ENCODE results near the gene HOXA4. TPM values are rescaled to one million over a fixed set of nuclear protein-coding genes. Genes with fewer than 3 reads are reported as not detected.

Gene HOXA4
- total RNA-seq, 3 donors from 2014 or later (not counting 1 experiment from before 2014, with no cell fraction given) = 0.52 to 2.1 (median 0.63) TPM

GRCh38 chr7:27079234-27079975, 51.2 kb downstream of the HOXA4 start:
- H3K4me1 ChIP-seq (ENCODE audit: control insufficient read depth, insufficient read depth, low read length) = no peaks in the 10 kb centered on the region
- Mint-ChIP-seq H3K4me1 (peaks cover 5 to 6% of the 10 kb centered on the region in 2 donors), H3K27me3 (ENCODE audit: low read depth in 2 of 2) (peaks cover 0 to 5% of the 10 kb centered on the region in 2 donors), H3K4me3 (no peak overlapping the region), H3K27ac (no peak overlapping the region), H3K36me3 (no peaks in the 10 kb centered on the region), H3K9me3 (no peaks in the 10 kb centered on the region)
- H3K27me3 ChIP-seq (ENCODE audit: control insufficient read depth, insufficient read depth, low read length) = no peaks in the 10 kb centered on the region
- no peak overlapping the region for H3K27ac ChIP-seq (ENCODE audit: low read length)
- no peak for TF ChIP-seq CTCF (IDR thresholded peaks at IDR 0.05)
- H3K36me3 ChIP-seq (ENCODE audit: control insufficient read depth, insufficient read depth, low read length) = no peaks in the 10 kb centered on the region
- H3K4me3 ChIP-seq (ENCODE audit: low read length) = no peak overlapping the region
- WGBS (ENCODE audit: insufficient coverage) = no CpG with 5 or more reads among the region's 1 CpG
- H3K9me3 ChIP-seq (ENCODE audit: control insufficient read depth, insufficient read depth, low read length) = no peaks in the 10 kb centered on the region
- intact Hi-C loops (cut with micrococcal nuclease) = no loop called here
- ATAC-seq (no peak), DNase-seq (no peak)

GRCh38 chr7:27078616-27079233, 51.8 kb downstream of the HOXA4 start:
- H3K4me1 ChIP-seq (ENCODE audit: control insufficient read depth, insufficient read depth, low read length) = no peaks in the 10 kb centered on the region
- Mint-ChIP-seq H3K9me3 (no peaks in the 10 kb centered on the region), H3K36me3 (no peaks in the 10 kb centered on the region), H3K4me3 (no peak overlapping the region), H3K27ac (no peak overlapping the region), H3K4me1 (peaks cover 5 to 6% of the 10 kb centered on the region in 2 donors), H3K27me3 (ENCODE audit: low read depth in 2 of 2) (peaks cover 0 to 5% of the 10 kb centered on the region in 2 donors)
- 100% methylated on average over 2 of the region's 5 CpGs for WGBS (ENCODE audit: insufficient coverage)
- no peak for ATAC-seq
- no peak for DNase-seq
- H3K9me3 ChIP-seq (ENCODE audit: control insufficient read depth, insufficient read depth, low read length) = no peaks in the 10 kb centered on the region
- intact Hi-C loops (cut with micrococcal nuclease) = no loop called here
- H3K36me3 ChIP-seq (ENCODE audit: control insufficient read depth, insufficient read depth, low read length) = no peaks in the 10 kb centered on the region
- no peaks in the 10 kb centered on the region for H3K27me3 ChIP-seq (ENCODE audit: control insufficient read depth, insufficient read depth, low read length)
- no peak overlapping the region for H3K27ac ChIP-seq (ENCODE audit: low read length)
- no peak overlapping the region for H3K4me3 ChIP-seq (ENCODE audit: low read length)
- TF ChIP-seq CTCF (IDR thresholded peaks at IDR 0.05) = no peak

Other genes starting within 250 kb of the HOXA4 start
- gene HOXA1, start 34.8 kb downstream of the HOXA4 start, total RNA-seq = 1 to 10 TPM in 2 of 3 donors, under 1 TPM in 1; 0.64 to 1.3 (median 1.1) TPM
- not detected for gene HOXA2, start 28.1 kb downstream of the HOXA4 start, total RNA-seq
- gene HOXA5, start 12.9 kb upstream of the HOXA4 start, total RNA-seq = 10 to 100 TPM in 1 of 3 donors, under 1 TPM in 2; 0.29 to 13.0 (median 0.52) TPM
- gene HOXA6, start 17.0 kb upstream of the HOXA4 start, total RNA-seq = under 1 TPM; 0.28 to 0.65 (median 0.43) TPM
- gene HOXA3, start 21.8 kb upstream of the HOXA4 start, total RNA-seq = under 1 TPM; 0.32 to 0.78 (median 0.35) TPM
- gene HOXA7, start 25.9 kb upstream of the HOXA4 start, total RNA-seq = not detected
- gene HOXA9, start 34.8 kb upstream of the HOXA4 start, total RNA-seq = 1 to 10 TPM in 1 of 3 donors, under 1 TPM in 2; 0.39 to 4.6 (median 0.42) TPM
- 1 to 10 TPM in 2 of 3 donors, under 1 TPM in 1; 0.82 to 3.3 (median 2.2) TPM for gene HOXA10, start 43.6 kb upstream of the HOXA4 start, total RNA-seq
- gene HOXA11, start 54.5 kb upstream of the HOXA4 start, total RNA-seq = not detected
- not detected for gene HOXA13, start 69.3 kb upstream of the HOXA4 start, total RNA-seq
- gene EVX1, start 112.0 kb upstream of the HOXA4 start, total RNA-seq = not detected